NCI-H2107 treated with DMSO at 0.1 percent for 48 hours (cell line): Measurements from ENCODE around the gene NBEA.

Source experiments
- DNase-seq: peaks from one replicate; lab custom pipeline; 2025; ENCODE audit not compliant: unreplicated experiment; lab: John Stamatoyannopoulos, UW

Gene NBEA

GRCh38 chr13:35472323-35472881 is 530.3 kb downstream of the NBEA start:
- DNase-seq = no peak

DNA sequence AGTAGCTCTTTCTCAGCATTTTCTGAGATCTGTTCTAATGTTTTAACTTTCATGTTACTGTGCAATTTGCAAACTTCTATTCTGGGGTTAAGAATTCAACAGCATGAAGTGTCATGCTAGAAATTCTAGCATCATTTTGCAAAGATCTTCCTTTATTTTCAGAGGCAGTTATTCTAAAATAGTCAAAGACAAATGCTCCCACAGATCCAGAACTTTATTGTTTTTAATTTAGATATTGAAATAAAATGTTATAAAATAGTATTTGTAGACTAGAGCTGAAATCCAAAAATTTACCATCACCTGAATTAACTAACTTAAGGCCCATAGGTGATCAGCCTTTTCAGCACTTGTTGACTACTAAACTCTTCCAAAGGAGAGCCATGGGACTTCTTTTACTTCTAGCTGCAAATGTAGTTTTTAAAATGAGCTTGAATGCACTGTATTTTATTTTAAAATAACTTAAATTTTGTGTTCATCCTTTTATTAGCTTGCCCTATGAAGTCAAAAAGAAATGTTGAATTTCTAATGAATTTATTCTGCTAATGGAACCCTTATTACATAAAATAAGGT is 531.2 kb downstream of the NBEA start:
- DNase-seq = no peak

DNA sequence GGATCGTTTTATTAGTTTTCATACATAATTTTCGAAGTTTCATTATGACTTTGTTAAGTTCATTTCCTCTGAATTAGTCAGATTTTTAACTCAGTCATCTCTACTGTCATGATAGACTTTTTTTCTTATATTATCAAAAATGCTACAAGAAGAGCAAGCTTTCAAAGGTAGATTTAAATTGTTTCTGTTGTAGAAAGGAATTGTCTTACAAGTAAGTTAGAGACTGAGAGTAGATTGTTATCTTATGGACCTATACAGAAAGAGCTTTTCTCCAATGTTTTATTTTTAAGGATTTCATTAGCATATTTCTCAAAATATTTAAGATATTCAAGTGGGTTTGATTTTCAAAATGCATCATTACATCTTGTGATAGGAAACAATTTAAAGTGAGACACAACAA is 531.7 kb downstream of the NBEA start:
- no peak for DNase-seq

DNA sequence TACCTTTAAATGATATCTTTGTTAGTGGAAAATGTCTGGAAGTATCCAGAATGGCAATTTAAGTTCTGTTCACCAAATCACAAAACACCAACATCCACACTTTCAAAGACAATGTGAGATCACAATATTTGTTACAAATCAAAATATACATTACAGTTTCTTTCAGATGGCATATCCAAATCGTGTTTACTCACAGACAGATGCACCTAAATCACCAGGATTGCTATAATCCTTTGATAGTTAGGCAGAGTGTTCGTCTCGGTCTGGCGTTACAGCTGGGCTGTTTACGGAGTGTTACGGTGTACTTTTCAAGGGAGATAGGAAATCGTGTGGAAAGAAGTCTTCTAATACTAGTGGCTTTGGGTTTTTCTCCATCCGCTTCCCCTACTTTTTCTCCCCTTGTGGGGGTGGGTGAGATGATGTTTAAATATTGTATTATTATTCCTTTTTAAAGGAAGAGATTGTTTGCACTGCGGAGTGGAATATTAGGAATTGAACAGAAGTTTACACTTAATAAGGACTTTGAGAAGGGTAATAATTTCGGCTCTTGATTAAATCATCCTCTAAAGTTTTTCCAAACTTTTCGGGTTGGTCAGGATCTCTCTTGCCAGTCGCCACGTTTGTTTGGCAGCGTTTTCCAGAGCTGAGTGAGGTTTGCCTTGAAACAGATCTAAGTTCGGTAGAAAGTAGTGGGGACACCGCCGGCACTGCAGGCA is 532.6 kb downstream of the NBEA start:
- DNase-seq = no peak

DNA sequence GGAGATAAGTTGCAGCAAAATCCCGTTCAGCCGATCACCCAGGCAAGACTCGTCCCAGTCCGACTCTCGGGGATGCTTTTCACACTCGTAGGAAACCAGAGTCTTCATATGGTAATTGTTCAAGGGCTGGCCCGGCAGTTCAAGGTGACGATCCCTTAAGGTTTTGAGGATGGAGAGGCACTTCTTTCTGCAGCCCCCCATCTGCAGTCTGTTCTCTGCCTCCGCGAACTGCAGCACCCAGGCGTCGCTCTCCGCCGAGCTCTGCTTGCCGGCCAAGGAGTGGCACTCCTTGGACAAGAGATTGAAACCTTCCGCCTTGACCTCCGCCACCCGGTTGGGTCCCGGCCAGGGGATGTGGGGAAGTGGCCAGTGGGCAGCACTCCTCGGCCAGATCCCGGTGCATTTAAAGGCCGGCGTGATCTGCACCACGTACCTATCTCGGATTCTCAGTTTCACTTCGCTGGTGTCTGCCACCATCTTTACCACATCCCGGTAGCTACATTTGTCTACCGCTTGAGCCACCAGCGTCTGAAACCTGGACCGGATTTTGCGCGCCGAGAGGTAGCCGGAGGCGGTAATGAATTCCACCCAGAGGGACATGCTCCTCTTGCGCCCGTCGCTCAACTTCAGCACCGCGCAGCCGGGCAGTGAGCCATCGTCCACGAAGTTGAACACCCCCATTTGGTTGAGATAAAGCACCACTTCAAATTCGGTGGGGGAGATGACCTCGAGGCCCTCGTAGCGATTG is 533.3 kb downstream of the NBEA start:
- DNase-seq = no peak

- no peak for DNase-seq
These were observed 534.2 kb downstream of the NBEA start, which contains the start of gene MAB21L1 for GRCh38 chr13:35475960-35476943. MAB21L1 (minus strand) TSS chr13:35476689; CDS start chr13:35476138, 551 bp downstream.

DNA sequence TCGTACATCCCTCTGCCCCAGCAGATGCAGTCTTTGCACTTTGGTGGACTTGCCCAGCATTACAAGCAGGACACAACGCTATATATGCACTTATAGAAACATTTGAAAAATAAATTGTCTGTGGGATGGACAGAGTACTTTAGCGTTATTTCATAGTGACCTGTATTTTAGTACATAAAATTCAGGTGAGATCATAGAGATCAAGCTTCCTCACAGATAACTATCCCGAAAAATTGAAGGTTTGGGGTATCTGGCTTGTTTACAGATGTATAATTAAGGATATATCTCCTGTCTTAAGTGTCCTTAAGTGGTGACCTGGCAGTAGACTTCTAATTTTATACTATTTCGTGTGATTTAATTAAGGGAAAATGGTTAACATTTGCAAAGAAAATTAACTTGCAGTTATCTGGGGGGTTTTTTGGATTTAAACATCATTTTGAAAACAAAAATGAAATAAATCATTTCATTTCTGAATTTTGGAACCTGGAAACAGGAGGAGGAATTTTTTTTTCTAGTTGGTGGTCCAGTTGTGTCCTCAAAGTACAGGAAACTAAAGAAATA is 535.4 kb downstream of the NBEA start:
- DNase-seq = no peak

- no peak for DNase-seq
These were observed 536.4 kb downstream of the NBEA start for GRCh38 chr13:35478271-35479037.

DNA sequence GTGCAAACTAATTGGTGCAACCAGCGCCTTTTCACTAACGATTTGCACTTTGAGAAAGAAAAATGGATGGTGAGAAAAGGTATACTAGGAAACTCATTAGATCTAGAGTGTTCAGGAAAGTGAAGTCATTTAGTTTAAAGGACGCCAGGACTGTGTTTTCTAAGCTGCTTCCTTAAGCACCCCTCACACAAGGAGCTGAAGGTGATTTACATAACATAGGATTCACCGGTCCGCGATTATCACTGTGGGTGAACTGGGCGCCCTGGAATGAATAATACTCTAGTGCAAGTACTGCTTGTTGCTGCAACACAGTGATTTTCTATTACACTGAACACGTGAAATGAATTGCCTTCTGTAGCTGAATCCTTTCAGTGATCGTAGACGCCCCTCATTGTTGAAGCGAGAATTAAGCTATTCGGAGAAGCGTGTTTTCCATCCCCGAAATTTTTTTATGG is 537.0 kb downstream of the NBEA start:
- no peak for DNase-seq

- no peak for DNase-seq
These were observed 537.6 kb downstream of the NBEA start for GRCh38 chr13:35479706-35480105.

DNA sequence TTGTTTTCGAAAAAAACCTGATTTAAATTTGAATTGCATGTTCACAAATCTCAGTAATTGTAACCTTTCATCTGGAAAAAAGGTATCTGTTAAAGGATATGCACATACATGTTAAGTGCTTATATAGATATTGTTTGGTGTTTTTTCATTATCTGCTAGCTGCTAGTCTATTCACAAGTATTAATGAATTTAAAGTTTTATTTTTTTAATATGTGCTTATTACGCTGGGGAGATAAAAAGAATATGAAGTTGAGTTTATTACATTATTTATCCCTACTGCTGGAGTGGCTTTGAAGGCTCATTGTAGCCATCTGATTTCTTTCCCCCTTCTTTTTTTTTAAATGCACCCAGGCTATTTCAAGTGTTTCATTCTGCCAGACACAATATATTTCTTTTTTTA is 538.3 kb downstream of the NBEA start:
- no peak for DNase-seq

DNA sequence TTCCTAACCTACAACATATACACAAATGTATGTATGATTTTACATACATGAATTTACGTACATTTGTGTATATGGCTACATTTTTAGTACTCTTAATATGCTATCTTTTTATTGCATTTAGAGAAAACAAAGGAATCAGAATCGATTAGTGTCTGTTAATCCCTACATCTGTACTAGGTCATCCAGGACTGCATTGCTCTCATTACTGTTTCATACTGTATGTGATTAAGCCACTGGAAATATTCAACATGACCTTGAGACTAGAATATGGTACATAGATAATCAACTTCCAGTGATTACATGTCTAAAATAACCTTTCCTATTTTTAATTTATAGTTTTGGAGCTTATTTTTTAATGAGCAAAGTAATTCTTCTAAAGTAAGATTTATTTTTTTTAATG is 539.7 kb downstream of the NBEA start:
- DNase-seq = no peak

GRCh38 chr13:35482527-35482926 is 540.5 kb downstream of the NBEA start:
- DNase-seq = no peak

- DNase-seq = no peak
These were observed 541.7 kb downstream of the NBEA start for GRCh38 chr13:35483761-35484160.

GRCh38 chr13:35484384-35484783 is 542.3 kb downstream of the NBEA start:
- DNase-seq = no peak

DNA sequence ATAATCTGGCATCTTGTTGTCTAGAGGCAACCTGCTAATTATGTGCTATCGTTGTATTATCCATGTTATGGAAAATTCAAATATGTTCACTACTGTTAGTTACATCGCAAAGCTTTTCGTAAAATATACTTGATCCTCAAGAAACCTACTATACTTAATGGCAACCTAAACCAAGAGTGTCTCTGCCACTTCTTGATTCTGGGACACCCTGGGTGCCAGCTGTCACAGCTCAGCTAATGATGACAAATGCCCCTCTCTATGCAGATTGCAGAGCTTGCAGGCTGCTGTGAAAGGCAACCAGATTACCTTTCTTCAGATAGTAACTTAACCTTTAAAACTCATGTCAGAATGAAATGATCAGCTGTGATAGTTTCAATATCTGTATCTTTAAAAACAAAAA is 543.4 kb downstream of the NBEA start:
- peak; percentile 34 for DNase-seq

GRCh38 chr13:35489050-35489449 is 547.0 kb downstream of the NBEA start:
- DNase-seq = no peak

DNA sequence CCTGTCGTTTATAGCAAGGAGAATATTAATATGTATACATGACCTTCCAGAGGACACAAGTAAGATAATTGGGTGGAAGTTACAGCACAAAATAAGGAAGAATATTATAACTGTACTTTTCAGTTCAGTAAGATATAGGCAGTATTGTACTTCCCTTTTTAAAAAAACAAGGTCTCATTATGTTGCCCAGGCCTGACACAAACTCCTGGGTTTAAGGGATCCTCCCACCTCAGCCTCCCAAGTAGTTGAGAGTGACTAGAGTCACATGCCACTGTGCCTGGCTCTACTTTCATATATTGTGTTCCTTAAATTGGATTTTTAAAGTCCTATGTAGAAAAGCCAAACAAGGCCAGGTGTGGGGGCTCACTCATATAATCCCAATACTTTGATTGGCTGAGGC is 553.9 kb downstream of the NBEA start:
- DNase-seq = no peak

DNA sequence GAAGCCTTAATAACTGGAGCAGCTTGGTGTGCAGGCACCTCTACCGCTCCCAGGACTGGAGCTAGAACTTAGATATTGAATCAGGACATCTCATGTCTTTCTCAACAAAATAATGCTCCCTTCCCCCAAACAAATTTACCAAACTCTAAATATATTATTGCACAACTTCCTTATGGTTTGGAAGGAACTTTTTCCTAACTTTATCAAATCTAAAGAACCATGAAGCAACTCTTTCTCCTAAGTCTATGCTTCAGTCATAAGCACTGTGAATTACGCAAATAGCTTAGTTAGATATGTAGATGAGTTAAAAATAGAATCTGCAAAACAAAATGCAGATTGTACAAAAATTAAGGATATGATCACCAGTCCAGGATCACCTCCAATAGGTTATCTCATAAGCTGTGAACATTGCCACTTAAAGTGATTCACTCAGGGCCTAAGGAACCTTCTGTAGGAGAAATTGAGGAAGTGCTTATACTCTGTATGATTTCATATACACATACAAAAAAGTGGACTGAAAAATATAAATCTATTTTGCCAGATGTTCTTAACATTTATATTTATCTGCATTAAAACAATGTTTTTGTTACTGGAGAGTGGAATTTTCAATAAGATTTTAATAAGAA is 554.8 kb downstream of the NBEA start:
- DNase-seq = no peak
